ENCODE measurements around the gene NR6A1.

The NR6A1 gene

DNA sequence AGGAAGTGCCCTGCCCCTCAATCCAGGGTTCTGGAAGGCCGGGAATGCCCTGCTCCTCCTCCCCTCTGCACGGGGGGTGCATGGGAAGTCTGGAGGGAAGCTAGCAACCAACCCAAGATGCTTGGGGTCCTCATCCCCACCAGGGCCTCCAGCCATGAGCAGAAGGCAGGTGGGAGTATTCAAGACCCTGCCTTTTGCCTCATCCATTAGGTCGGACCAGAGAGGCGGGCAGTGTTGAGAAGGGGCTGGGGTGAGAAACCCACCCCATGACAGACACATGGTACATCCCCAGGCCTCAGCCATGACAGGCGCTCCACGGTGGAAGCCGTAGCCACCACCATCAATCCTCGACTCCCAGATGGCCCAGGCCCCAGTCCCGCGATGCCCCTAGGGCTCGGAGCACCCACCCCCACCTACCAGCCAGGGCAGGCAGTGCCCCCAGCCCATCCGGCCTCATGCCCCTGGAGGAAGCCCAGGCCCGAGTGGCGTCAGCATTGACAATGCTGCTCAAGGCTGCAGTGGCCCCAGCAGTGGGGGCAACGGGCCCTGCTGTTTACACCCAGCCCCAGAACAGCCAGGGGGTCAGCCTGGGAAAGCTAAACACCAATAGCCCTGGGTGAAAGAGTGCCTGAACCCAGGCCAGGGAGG, 272.5 kb downstream of the NR6A1 start:
- no peak for DNase-seq

DNA sequence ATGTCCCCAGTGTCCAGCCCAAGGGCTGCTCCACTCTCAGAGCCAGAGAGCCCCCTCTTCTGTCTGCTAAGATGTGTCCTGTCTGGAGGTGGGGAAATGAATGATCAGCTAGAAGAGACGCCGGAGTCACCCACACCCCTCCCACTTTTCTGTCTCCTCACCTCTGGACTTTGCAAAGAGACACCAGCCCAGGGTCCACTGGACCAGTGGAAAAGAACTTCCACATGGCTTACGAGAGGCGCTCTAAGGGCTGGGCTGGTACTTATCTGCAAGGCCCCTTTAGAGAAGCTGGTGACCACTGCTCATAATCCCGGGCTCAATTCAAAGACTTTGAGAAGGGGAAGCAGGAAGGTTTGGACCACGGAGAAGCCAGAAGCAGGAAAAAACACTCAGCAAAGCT, 273.1 kb downstream of the NR6A1 start:
- DNase-seq: no peak

DNA sequence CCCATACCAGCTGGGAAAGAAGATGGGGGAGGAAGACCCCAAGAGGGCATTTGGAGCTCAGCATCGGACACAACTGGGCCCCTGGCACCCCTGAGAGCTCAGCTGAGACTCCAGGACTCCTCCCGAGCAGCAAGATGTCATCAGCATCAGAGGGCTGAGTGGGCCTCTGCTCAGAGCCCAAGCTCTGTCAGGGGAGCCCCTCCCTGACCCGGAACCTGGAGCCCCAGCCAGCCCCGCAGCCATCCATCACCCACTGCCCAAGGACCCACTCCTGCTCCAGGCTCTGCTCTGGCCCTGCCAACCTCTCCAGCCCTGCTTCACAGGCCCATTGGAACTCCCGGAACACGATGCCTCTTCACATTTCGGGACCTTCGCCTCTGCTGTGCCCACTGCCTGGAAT, 273.7 kb downstream of the NR6A1 start:
- DNase-seq: no peak

DNA sequence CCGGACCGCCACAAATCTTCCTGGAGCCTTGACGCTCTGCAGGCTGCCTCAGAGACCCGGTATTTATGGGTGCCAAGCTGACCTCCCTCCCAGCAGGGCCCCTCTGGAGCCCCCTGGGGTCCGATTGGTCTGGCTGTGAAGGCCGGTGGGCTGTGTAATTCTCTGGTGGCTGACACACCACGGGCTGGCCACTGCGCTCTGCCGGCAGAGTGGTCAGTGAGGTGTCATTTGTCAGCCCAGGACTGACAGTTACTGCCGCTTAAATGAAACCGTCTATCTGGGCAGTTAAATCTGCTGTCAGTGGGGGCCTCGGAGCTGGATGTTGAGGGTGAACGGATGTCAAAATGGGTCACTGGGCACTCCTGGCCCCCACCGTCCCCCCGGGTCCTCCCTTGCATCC, 274.6 kb downstream of the NR6A1 start:
- no peak for DNase-seq

DNA sequence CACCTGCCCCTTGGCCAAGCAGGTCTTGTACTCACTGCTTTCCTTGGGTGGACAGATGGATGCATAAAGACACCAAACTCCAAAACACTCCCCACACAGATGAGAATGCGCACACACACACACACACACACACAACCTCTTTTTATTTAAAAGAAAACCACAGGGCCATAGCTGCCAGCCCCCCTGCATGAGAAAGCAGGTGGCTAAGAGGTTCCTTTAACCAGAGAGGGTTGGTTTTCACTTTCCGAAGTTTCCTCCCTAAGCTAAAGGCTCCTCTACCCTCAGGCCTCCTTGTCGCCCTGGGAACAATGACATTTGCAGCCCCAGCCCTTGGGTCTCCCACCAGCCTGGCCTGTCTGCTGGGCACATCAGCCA, 275.0 kb downstream of the NR6A1 start:
- DNase-seq: no peak

DNA sequence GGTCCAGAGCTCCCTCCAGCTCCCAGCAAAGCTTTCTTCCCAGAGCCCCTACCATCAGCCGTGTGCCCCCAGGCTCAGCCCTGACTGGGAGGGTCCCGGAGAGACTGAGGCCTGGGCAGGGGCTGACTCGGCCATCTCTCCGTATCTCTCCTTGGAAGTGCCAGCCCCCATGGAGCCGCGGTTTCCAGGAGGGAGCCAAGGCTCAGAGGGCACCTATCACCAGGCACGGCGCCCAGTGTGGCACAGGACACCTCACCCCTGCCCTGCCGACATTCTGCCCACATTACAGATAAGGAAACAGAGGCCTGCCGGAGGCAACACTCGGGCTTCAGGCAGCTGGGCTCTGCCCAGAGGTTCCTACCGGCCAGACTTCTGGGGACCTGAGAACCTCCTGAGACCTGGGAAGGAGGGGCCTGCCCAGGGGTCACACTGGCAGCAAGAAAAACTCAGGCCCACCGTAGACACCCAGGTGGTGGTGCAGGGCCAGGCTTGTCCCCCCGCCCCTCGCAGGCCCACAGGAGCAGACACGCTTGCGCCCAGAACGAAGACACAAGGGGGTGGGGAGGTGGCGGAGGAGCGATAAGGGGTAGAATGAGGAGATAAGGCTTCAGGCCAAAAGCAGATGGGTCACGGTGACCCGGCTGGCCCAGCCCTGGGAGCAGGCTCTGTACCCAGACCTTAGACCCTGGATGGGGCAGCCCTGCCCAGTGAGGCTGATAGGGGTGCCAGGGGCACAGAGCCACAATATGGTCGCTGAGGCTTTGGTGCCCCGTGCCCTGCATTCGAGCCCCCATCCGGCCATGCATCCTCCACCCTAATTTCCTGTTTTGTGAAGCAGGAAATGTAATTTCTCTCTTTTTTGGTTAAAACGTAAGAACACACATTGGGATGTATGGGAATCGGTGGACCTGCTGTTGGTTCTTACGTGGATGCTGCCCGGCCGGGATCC, 275.7 kb downstream of the NR6A1 start:
- DNase-seq: no peak

DNA sequence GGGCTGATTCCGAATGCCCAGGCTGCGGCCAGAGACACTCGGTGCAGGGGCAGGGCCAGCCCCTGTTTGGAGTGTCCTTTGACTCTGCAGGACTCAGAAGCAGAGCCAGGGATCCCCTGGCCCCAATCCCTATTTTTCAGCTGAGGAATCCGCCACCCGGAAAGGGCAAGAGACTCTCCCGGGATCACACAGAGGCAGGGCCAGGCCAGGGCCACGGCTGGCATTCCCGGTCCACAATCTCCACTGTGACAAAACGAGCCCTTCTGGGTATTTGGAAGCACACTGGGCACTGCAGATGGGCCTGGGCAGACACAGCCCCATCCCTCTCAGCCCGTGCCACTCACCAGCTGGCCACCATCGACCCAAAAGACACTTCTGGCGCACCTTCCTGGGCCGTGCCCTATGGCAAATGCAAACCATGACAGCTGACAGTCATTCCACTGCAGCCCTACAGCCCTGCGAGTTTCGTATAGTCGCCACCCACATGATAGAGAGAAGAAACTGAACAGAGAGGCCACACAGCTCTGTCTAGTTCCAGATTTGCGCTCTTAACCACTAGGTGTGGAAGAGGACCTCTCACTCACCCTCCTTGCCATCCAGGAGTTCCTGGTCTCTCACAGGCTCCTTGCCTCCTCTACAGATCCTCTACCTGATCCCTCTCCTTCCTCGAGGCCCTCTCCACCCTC, 277.2 kb downstream of the NR6A1 start:
- DNase-seq: no peak

DNA sequence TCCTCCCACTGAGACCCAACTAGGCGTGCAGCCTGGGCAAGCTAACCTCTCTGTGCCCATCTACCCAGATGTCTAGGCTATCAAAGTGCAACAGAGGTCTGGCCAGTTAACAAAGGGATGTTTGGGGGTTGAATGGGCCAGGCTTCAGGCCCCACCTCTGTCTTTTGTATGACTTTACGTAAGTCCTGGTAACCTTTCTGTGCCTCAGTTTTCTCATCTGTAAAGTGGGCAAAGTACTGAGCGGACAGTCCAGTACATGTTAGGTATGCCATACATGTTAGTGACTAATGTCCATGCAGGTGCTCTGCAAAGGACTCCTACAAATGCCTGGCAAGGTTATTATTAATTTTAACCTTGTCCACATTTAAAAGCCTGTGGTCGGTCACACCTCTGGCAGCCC, 277.9 kb downstream of the NR6A1 start:
- DNase-seq: no peak

DNA sequence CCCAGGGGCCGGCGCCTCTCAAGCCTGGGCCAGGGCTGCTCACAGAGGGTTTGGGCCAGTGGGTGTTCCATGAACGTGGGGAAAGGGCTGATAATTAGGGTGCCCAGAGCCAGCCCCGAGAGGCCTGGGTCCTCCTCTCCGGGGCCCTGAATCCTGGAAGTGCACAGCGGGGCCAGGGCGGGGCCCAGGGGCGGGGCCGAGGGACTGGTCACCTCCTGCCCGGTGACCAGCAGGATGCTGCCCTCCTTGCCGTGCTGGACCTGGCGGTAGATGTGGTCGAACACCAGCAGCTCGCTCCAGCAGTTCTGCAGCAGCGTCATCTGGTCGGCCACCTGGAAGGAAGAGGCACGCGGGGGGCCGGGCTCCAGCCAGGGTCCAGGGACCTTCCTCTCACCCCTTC, 278.3 kb downstream of the NR6A1 start:
- no peak for DNase-seq

DNA sequence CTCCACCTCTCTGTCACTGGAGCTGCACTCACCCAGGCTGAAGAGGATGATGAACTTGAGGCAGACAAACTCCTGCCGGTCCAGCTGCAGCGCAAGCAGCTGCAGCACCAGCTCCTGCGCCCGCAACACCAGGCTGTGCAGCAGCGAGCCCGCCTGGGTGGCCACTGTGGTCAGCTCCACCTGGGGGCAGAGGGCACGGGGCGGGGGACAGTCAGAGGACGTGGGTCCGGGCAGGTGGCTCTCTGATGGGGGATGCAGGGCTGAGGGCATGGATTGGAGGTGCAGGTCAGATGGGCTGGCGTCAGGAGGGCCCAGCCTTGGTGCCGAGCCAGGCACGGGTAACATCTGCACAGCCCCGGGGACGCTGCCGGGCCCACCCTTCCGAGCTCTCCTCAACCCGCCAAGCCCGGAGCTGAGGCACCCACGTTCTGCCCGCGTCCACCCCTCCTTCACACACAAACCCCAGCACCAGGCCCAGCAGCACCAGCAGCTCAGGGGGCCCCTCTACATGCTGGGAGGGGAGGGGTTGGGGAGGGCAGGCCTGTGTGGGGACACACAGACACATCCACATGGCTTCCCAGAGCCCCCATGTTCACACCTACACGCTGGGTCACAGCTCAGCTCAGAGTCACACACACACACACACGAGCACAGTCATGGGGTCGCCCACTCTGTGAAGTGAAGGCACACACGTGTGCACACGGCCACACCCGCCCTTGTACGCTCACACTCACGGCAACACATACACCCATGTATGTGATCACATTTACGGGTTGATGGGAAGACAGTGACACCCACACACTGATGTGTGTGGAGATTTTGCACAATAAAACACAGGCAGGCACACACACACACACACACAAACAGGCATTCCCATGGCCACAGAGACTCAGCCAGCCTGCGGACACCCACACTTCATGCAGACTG, 279.8 kb downstream of the NR6A1 start:
- DNase-seq: peak; percentile 22

DNA sequence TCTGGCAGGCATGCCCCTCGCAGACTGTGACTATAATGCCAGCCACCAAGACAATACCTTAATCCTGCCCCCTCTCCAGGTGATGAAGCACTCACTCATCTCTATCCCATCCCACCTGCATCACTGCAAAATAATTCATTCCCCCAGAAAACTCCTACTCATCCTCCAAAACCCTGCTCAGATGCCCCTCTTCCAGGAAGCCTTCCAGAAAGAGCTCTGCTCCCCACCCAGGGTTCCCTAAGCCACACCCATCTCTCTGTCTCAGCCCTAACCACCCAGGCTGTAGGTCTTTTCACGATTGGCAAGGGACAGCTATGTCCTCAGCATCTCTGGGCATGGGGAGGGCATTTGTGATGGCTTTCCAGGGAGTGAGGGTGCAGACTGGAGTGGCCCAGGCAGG, 281.1 kb downstream of the NR6A1 start:
- no peak for DNase-seq

DNA sequence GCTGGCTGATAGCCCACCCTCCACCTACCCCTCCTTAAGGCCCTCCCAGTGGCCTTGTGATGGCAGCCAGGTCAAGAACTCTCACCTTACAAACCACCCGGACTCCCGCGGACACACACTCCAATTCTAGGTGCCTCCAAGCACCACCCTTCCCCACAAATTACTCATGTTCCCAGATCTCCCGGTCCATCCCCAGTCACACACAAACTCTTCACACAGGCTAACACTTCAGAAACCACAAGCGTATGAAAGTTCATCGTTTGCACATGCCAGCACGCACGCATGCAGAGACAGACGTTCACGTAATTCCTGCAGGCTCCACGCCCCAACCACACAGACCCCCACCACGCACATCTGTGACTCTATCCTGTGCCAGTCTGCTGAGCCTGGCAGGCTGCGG, 281.9 kb downstream of the NR6A1 start:
- DNase-seq: peak; percentile 48

DNA sequence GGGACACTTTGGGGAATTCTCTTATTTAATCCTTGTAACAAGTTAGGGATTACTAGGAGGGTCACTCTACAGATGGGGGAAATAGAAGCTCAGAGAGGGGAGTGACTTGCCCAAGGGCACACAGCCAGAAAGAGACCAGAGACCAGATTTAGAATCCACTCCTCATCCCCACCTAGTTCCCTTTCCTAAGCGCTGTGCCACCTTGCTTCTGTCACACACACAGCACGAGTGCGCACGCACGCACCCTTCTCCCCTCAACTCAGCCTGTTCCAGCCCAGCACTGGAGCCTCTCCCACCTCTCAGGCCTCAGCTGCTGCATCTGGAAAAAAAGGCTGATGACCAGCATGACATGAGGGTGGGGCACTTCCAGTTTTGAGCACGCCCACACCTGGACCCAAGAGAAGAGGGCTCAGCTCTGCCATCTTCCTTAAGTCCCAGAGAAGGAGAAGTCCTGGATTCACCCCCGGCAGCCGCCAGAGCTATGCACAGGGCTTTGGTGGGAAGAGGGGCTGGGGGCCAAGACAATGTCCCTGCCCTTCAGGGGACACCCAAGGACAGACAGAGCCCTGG, 282.4 kb downstream of the NR6A1 start:
- no peak for DNase-seq

DNA sequence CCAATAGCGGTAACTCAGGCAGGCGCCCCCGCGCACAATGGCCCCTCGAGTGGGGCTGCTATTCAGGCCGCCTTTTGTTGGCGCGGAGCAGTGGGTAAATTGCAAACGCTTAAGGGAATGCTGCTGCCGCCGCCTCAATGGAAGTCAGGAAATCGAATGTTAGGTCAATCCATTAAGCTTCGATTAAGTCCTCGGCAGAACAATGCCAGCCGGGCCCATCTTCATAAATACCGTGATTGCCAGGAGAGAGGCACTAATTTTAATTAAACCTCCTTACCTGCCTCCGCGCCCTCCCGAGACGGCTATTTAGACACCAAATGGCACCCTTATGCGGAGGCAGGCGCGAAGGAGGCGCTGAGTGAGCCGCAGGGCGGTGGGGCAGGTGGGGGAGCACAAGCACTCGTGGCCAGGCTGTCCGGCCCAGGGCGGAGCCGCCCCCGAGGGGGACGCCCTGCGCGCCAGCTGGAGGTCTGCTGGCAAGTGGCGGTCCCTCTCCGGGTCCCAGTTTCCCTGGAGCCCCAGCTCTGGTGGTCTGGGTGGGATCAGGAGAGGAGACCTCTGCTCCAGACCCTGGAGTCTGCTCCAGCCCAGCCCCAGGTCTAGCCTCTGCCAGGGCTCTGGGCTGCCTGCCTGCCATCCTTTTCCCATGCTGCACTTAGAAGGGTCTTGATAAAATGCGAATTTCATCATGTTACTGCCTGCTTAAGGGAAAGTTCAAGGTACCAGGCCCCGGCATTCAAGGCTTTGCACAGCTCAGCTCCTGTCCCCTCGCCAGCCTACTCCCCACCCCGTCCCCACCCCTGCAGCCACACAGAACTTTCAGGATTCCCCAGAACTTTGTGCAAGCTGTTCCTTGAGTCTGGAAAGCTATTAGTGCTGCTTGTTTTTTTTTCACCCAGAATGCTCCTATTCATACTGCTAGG, 283.6 kb downstream of the NR6A1 start:
- DNase-seq: no peak

DNA sequence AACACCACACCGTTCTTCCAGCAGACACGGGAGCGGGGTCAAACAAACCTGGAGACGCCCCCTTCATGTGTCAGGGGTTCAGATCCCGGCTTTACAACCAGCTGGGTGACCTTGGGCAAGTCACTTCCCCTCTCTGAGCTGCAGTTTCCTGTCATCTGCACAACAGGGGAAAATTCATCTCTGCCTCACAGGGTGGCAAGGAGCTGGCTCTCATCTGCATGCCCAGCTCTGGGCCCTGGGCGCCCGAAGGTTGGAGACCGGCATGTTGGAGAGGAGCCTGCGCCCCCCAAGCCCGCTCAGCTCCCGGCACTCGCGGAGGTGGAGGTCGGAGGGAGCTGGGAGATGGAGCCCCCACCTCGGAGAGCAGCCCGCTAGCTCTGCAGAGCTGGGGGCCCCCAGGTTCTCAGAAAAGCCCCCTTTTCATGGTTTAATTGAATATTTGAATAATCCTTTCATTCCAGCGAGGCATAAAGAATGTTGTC, 284.3 kb downstream of the NR6A1 start:
- no peak for DNase-seq

DNA sequence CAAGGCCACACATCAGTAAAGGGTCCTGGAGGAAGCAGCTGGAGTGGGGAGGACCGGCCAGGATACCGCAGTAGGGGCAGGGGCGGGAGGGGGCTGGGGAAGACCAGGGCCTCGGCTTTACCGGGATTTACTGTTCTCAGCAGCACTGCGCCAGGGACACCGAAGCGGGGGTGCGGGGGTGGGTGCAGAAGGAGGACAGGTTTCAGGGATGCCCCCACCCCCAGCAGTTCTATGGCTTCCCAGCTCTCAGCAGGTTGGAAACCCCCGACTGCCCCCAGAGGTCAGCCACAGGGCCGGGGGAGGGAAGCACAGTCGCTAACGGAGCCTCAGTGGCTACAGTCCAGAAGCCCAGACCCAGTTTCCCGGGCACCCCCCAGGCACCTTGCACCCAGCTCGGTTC, 285.2 kb downstream of the NR6A1 start:
- no peak for DNase-seq

DNA sequence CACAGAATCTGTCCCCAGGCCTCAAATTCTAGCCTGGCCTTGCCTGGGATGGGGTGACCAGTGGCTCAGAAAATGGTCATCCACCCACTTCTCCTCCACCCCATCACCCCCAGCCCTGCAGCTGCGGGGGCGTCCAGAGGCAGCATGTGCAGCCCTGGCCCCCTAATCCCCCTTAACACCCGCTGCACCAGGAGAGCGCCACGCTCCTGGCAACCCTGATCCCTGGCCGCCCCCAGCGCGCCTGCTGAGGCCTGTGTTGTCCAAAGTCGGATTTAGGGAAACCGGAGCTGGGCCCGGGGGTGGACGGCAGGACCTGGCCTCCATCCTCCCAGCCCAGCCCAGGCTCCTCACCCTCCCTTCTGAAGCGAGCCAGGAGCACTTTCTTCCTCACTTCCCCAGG, 285.9 kb downstream of the NR6A1 start:
- DNase-seq: no peak

DNA sequence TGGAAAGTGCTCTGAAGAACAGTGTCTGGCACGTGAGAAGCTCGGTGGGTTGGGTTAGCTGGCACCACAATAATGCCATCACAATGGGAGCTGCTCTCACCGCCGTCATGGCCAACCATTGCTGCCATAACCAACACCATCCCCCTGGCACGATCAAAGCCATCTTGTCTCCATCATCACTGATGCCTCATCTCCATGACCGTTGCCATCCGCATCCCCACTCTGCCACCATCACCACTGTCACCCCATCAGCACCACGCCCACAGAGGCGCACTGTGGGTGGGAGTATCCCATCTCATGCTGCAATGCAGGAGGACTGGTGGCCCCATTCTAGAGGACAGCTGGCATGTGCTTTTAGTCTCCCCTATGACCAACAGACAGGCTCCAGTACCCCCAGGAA, 287.6 kb downstream of the NR6A1 start:
- DNase-seq: no peak

DNA sequence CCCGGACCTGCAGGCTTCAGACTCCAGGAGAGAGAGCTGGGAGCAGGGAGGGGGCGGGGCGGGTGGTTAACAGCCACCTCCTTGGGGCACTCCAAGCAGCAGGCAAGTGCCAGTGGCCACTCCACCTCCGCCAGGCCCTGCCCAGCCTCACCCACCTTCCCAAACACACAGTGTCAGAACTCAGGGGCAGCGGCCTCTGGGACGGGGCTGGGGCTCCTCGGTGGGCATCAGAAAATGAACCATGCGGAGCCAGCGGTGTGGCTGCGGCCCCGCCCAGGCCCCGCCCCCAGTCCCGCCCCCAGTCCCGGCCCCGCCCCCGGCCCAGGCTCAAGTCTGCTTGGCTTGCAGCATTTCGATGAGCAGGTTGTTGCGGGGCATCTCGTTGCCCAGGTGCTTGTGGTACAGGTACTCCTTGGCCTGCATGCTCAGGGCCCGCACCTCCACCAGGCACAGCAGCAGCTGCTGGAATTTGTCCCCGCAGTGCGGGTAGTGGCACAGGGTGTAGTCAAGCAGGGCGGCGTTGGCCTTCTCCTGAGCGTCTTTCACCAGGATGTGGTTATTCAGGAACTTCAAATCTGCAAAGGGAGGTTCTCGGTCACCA, 288.6 kb downstream of the NR6A1 start:
- peak; percentile 37 for DNase-seq

DNA sequence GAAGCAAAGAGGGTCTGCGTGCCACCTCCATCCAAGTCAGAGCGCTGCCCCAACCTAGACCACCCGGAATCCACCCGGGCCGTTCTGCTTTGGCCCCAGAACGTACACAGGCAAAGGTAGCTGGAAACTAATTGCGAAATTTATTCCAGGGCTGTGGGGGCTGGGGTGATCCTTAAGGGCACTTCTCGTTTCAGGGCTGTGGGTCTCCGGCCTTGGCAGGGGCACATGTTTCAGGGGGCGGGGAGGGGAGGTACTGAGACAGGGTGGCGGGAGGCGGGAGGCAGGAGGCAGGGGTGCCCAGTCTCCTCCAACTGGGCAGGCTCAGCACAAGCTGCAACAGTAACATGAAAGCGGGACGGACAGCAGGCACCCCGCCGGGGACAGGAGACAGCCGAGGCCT, 290.0 kb downstream of the NR6A1 start:
- no peak for DNase-seq

DNA sequence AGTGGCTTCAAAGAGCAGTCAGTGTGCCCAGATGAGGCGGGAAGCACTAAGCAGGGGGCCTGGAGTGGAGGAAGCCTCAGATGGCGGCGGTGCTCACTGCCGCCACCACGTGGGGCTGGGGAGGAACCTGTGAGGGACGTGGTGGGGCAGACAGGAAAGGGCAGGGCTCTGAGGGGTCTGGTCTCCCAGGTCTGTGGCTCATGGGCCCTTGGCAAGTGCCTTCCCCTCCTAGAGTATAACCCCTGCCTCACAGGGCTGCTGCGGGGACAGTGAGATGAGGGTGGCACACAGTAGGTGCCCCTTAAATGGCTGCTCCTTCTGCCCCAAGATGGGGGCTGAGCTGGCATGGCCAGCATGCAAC, 290.5 kb downstream of the NR6A1 start:
- peak; percentile 78 for DNase-seq

Measured in DMS53 (cell line).